SK-N-SH treated with all-trans-retinoic acid at 6 μM for 48 hours (cell line): ENCODE data around the gene SPEF1.

Experiments
- ATAC-seq: fragments of 200-7000 bp; cut with Tn5 transposase; 3 replicates; pipeline ENCODE4 v1.9.1; 2020; ENCODE audit warnings: mild to moderate bottlenecking, moderate library complexity
- ARNTL ChIP-seq: fragments of 450-650 bp; formaldehyde crosslinking; IDR thresholded peaks from 2 replicates; pipeline ENCODE4 v1.5.0; 2020; ENCODE audit warnings: low read depth, mild to moderate bottlenecking, moderate library complexity, borderline replicate concordance
- BACH2 ChIP-seq: fragments of 250-450 bp; sonication (Bioruptor Pico); IDR thresholded peaks from 2 replicates; pipeline ENCODE4 v1.9.0; 2021; ENCODE audit warnings: mild to moderate bottlenecking, borderline replicate concordance
- CREB5 ChIP-seq: fragments of 250-450 bp; sonication (Bioruptor Pico); IDR thresholded peaks from 2 replicates; pipeline ENCODE4 v1.5.1; 2020; ENCODE audit warnings: low read depth, mild to moderate bottlenecking, moderate library complexity
- CSDC2 ChIP-seq: fragments of 250-450 bp; sonication (Bioruptor Pico); IDR thresholded peaks from 2 replicates; pipeline ENCODE4 v1.5.0; 2020; ENCODE audit warnings: mild to moderate bottlenecking, moderate library complexity
- CSRNP3 ChIP-seq: fragments of 250-450 bp; sonication (Bioruptor Pico); IDR thresholded peaks from 2 replicates; pipeline ENCODE4 v1.5.1; 2021; ENCODE audit warnings: mild to moderate bottlenecking, moderate library complexity
- ESRRG ChIP-seq: fragments of 250-450 bp; sonication (Bioruptor Pico); IDR thresholded peaks from 2 replicates; pipeline ENCODE4 v1.6.1; 2021; ENCODE audit warnings: mild to moderate bottlenecking
- GLIS3 ChIP-seq: fragments of 250-450 bp; sonication (Bioruptor Pico); IDR thresholded peaks from 2 replicates; pipeline ENCODE4 v1.5.0; 2020; ENCODE audit warnings: mild to moderate bottlenecking, moderate library complexity
- ISL1 ChIP-seq: fragments of 250-450 bp; sonication (Bioruptor Pico); IDR thresholded peaks from 2 replicates; pipeline ENCODE4 v2.1.2; 2022; ENCODE audit warnings: mild to moderate bottlenecking, moderate library complexity
- OSR1 ChIP-seq: fragments of 250-450 bp; sonication (Bioruptor Pico); IDR thresholded peaks from 2 replicates; pipeline ENCODE4 v1.8.0; 2022; ENCODE audit warnings: moderate library complexity, mild to moderate bottlenecking, inconsistent platforms
- PATZ1 ChIP-seq: fragments of 250-450 bp; sonication (Bioruptor Pico); IDR thresholded peaks from 2 replicates; pipeline ENCODE4 v1.8.0; 2020; ENCODE audit warnings: mild to moderate bottlenecking, moderate library complexity, borderline replicate concordance
- POU6F1 ChIP-seq: fragments of 250-450 bp; sonication (Bioruptor Pico); IDR thresholded peaks from 2 replicates; pipeline ENCODE4 v1.8.0; 2021; ENCODE audit warnings: low read depth, mild to moderate bottlenecking, moderate library complexity, borderline replicate concordance
- PPARA ChIP-seq: fragments of 250-450 bp; sonication (Bioruptor Pico); IDR thresholded peaks from 2 replicates; pipeline ENCODE4 v1.5.0; 2020; ENCODE audit warnings: mild to moderate bottlenecking, borderline replicate concordance
- RARB ChIP-seq: fragments of 250-450 bp; sonication (Bioruptor Pico); IDR thresholded peaks from 2 replicates; pipeline ENCODE4 v1.8.0; 2021; ENCODE audit warnings: mild to moderate bottlenecking, moderate library complexity
- SNAI2 ChIP-seq: fragments of 250-450 bp; sonication (Bioruptor Pico); IDR thresholded peaks from 2 replicates; pipeline ENCODE4 v1.5.0; 2020; ENCODE audit warnings: mild to moderate bottlenecking, moderate library complexity
- TCF4 ChIP-seq: fragments of 250-450 bp; sonication (Bioruptor Pico); IDR thresholded peaks from 2 replicates; pipeline ENCODE4 v1.8.0; 2021; ENCODE audit warnings: mild to moderate bottlenecking, moderate library complexity, borderline replicate concordance
- TSHZ2 ChIP-seq: fragments of 250-450 bp; sonication (Bioruptor Pico); IDR thresholded peaks from 2 replicates; pipeline ENCODE4 v1.5.0; 2020; ENCODE audit warnings: mild to moderate bottlenecking, moderate library complexity
- ZC3H10 ChIP-seq: fragments of 250-450 bp; sonication (Bioruptor Pico); IDR thresholded peaks from 2 replicates; pipeline ENCODE4 v1.5.1; 2021; ENCODE audit warnings: mild to moderate bottlenecking, moderate library complexity
- ZFP3 ChIP-seq: fragments of 250-450 bp; sonication (Bioruptor Pico); IDR thresholded peaks from 2 replicates; pipeline ENCODE4 v1.5.0; 2020; ENCODE audit warnings: mild to moderate bottlenecking, moderate library complexity
- ZFP30 ChIP-seq: fragments of 450-650 bp; formaldehyde crosslinking; IDR thresholded peaks from 2 replicates; pipeline ENCODE4 v1.5.0; 2022; ENCODE audit warnings: mild to moderate bottlenecking, moderate library complexity
- ZNF70 ChIP-seq: fragments of 450-650 bp; formaldehyde crosslinking; IDR thresholded peaks from 2 replicates; pipeline ENCODE4 v1.5.0; 2020; ENCODE audit warnings: mild to moderate bottlenecking, moderate library complexity
- ZNF8 ChIP-seq: fragments of 450-650 bp; formaldehyde crosslinking; IDR thresholded peaks from 2 replicates; pipeline ENCODE4 v1.5.0; 2020; ENCODE audit warnings: mild to moderate bottlenecking, moderate library complexity

The SPEF1 gene

GRCh38 chr20:3734111-3734843 is 47.0 kb downstream of the SPEF1 start:
- no peak for ATAC-seq
- TF ChIP-seq ZC3H10 (CRISPR knock-in tag) (no peak), ARNTL (CRISPR knock-in tag) (no peak), TSHZ2 (CRISPR knock-in tag) (no peak), GLIS3 (no peak), ISL1 (CRISPR knock-in tag) (no peak), RARB (CRISPR knock-in tag) (no peak), PPARA (CRISPR knock-in tag) (no peak), TCF4 (no peak), POU6F1 (CRISPR knock-in tag) (no peak), OSR1 (CRISPR knock-in tag) (no peak), PATZ1 (CRISPR knock-in tag) (no peak)

GRCh38 chr20:3733119-3733995 is 47.9 kb downstream of the SPEF1 start:
- ATAC-seq: no peak
- TF ChIP-seq OSR1 (CRISPR knock-in tag): no peak
- TF ChIP-seq ARNTL (CRISPR knock-in tag): no peak
- TF ChIP-seq GLIS3: no peak
- no peak for TF ChIP-seq ESRRG (CRISPR knock-in tag)
- TF ChIP-seq ZNF70: no peak
- TF ChIP-seq CSDC2 (CRISPR knock-in tag): no peak
- no peak for TF ChIP-seq PATZ1 (CRISPR knock-in tag)
- no peak for TF ChIP-seq PPARA (CRISPR knock-in tag)
- TF ChIP-seq ZNF8: no peak
- TF ChIP-seq ZFP3: no peak
- TF ChIP-seq ISL1 (CRISPR knock-in tag): no peak
- no peak for TF ChIP-seq RARB (CRISPR knock-in tag)
- no peak for TF ChIP-seq SNAI2 (CRISPR knock-in tag)
- TF ChIP-seq, all 23 proteins: peak for 0

GRCh38 chr20:3732327-3733118 is 48.7 kb downstream of the SPEF1 start, which contains the start of gene HSPA12B:
Gene HSPA12B (plus strand): TSS chr20:3732685. CDS start chr20:3738675, 5,990 bp downstream.
- TF ChIP-seq BACH2 (CRISPR knock-in tag) (no peak), CREB5 (no peak), ZNF8 (no peak), ZFP3 (no peak), CSRNP3 (no peak), ISL1 (CRISPR knock-in tag) (no peak), ZFP30 (CRISPR knock-in tag) (no peak), POU6F1 (CRISPR knock-in tag) (no peak), OSR1 (CRISPR knock-in tag) (no peak), ZC3H10 (CRISPR knock-in tag) (no peak), GLIS3 (no peak), RARB (CRISPR knock-in tag) (no peak), TCF4 (no peak)
- ATAC-seq: no peak
